ENCODE measurements around the gene RNF212.

- TF ChIP-seq, protein P1, sequence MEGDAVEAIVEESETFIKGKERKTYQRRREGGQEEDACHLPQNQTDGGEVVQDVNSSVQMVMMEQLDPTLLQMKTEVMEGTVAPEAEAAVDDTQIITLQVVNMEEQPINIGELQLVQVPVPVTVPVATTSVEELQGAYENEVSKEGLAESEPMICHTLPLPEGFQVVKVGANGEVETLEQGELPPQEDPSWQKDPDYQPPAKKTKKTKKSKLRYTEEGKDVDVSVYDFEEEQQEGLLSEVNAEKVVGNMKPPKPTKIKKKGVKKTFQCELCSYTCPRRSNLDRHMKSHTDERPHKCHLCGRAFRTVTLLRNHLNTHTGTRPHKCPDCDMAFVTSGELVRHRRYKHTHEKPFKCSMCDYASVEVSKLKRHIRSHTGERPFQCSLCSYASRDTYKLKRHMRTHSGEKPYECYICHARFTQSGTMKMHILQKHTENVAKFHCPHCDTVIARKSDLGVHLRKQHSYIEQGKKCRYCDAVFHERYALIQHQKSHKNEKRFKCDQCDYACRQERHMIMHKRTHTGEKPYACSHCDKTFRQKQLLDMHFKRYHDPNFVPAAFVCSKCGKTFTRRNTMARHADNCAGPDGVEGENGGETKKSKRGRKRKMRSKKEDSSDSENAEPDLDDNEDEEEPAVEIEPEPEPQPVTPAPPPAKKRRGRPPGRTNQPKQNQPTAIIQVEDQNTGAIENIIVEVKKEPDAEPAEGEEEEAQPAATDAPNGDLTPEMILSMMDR (IDR thresholded peaks at IDR 0.05; ENCODE audit: poor library complexity) = no peak
- TF ChIP-seq EZH2 (IDR thresholded peaks at IDR 0.05; ENCODE audit: borderline replicate concordance) = no peak
- no peak for TF ChIP-seq EZH2phosphoT487 (IDR thresholded peaks at IDR 0.05; ENCODE audit: low read depth, severe bottlenecking, unreplicated experiment)
These were observed 1.1 kb downstream of the RNF212 start for GRCh38 chr4:1112174-1112820.
